Caco-2 (cell line): ENCODE results near the gene PPM1B. TPM values are rescaled to one million over a fixed set of nuclear protein-coding genes. Genes with fewer than 3 reads are reported as not detected.

Source experiments
- BruUV-seq: library from RNA; stranded (reverse); fragments of 400-500 nt; replicated peaks from 2 replicates; lab custom pipeline; 2021; lab: Mats Ljungman, UMichigan
- CTCF ChIA-PET: fragments of 300-600 bp; sonication (Branson Sonifier 250); formaldehyde crosslinking; loops from one replicate; lab custom pipeline; 2022; ENCODE audit warnings: antibody characterized with exemption; lab: Charles Lee
- POLR2A ChIA-PET: fragments of 300-600 bp; sonication (Branson Sonifier 250); formaldehyde crosslinking; loops from one replicate; lab custom pipeline; 2022; ENCODE audit warnings: antibody characterized with exemption; lab: Charles Lee
- DNase-seq, 2 experiments: peaks; one replicate each; pipeline versions ENCODE4 v3.0.0 to v3.0.0-alpha.2; 2020 to 2022
- H3K27me3 ChIP-seq: replicated peaks from 2 replicates; pipeline ENCODE4 v1.6.0; 2011; ENCODE audit warnings: low read length; ENCODE audit not compliant: control insufficient read depth, insufficient read depth
- H3K36me3 ChIP-seq: 2 replicates; pipeline ENCODE4 v1.5.1; 2011; ENCODE audit warnings: low read length; ENCODE audit not compliant: control insufficient read depth, insufficient read depth
- H3K4me1 ChIP-seq: fragments of 250-450 bp; sonication (Bioruptor Pico); 2 replicates; pipeline ENCODE4 v1.5.1; 2020; ENCODE audit warnings: mild to moderate bottlenecking
- H3K4me3 ChIP-seq: 2 replicates; pipeline ENCODE4 v1.5.1; 2011; ENCODE audit warnings: low read depth, mild to moderate bottlenecking, control low read depth, low read length
- H3K9me3 ChIP-seq: fragments of 250-450 bp; sonication (Bioruptor Pico); 2 replicates; pipeline ENCODE4 v1.5.1; 2020; ENCODE audit warnings: mild to moderate bottlenecking, moderate library complexity
- H3K27ac Mint-ChIP-seq: one replicate; pipeline ENCODE4 v1.8.0; 2022; ENCODE audit warnings: mixed read lengths; ENCODE audit not compliant: unreplicated experiment
- H3K27me3 Mint-ChIP-seq: one replicate; pipeline ENCODE4 v1.8.0; 2022; ENCODE audit warnings: mixed read lengths; ENCODE audit not compliant: insufficient read depth, unreplicated experiment
- H3K36me3 Mint-ChIP-seq: one replicate; pipeline ENCODE4 v1.8.0; 2022; ENCODE audit warnings: mild to moderate bottlenecking, mixed read lengths; ENCODE audit not compliant: insufficient read depth, unreplicated experiment
- H3K4me1 Mint-ChIP-seq: one replicate; pipeline ENCODE4 v1.8.0; 2022; ENCODE audit warnings: low read depth, mixed read lengths; ENCODE audit not compliant: unreplicated experiment
- H3K4me3 Mint-ChIP-seq: one replicate; pipeline ENCODE4 v1.8.0; 2022; ENCODE audit warnings: mild to moderate bottlenecking, moderate library complexity, mixed read lengths; ENCODE audit not compliant: unreplicated experiment
- H3K9me3 Mint-ChIP-seq: one replicate; pipeline ENCODE4 v1.8.0; 2022; ENCODE audit warnings: mixed read lengths; ENCODE audit not compliant: unreplicated experiment
- intact Hi-C: fragments of 100-400 bp; cut with micrococcal nuclease; formaldehyde crosslinking; loops from one replicate; pipeline ENCODE4 v1.10.0; 2022; ENCODE audit not compliant: unreplicated experiment
- total RNA-seq: library from RNA; stranded (reverse); gene quantifications from 2 replicates; pipeline ENCODE4 v1.2.3, GENCODE V29; 2022
- TF ChIP-seq, protein P1 (sequence below), 2 experiments: fragments of 200-600 bp in 1 of 2; IDR thresholded peaks; 1 replicate in 1 of 2; 2 replicates in 1 of 2; pipeline versions ENCODE4 v1.5.1 to v1.8.0; 2011 to 2022; ENCODE audit warnings: antibody characterized with exemption in 1 of 2, control low read depth in 1 of 2, inconsistent platforms in 1 of 2, low read depth in 1 of 2, low read length in 1 of 2, mild to moderate bottlenecking in 1 of 2, moderate library complexity in 1 of 2; ENCODE audit not compliant: insufficient read depth in 1 of 2, severe bottlenecking in 1 of 2, unreplicated experiment in 1 of 2

Gene PPM1B
- total RNA-seq, 1 experiment from 2014 or later: 82.9 TPM

DNA sequence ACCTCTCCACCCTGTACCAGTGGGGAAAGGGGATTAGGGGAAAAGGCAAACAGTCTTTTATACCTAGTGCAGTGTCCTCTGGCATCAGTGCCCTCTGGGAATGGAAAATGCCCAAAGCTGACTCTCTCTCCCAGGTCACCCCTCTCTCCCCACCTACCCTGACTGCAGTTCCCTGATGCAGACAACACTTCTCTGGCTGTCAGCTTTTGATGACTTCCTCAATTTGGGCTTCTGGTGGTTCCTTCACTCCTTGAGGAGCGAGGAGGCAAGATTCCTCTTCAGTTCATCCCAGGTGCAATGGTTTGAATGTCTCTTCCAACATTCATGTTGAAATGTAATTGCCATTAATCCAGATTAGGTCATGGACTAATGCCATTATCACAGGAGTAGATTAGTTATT, 19.7 kb upstream of the PPM1B start:
- Mint-ChIP-seq H3K36me3 (no peaks in the 10 kb centered on the region), H3K4me1 (no peaks in the 10 kb centered on the region), H3K4me3 (no peak overlapping the region), H3K9me3 (no peaks in the 10 kb centered on the region), H3K27me3 (no peaks in the 10 kb centered on the region), H3K27ac (no peak overlapping the region)
- no peaks in the 10 kb centered on the region; the same call in 1 of the 2 replicates for H3K4me1 ChIP-seq
- intact Hi-C loops: no loop called here
- H3K27me3 ChIP-seq: no peaks in the 10 kb centered on the region
- 0 out of 2 replicates have a peak, but pooled peaks cover 4% of the 10 kb centered on the region for H3K9me3 ChIP-seq
- no peak overlapping the region for H3K4me3 ChIP-seq
- H3K36me3 ChIP-seq: no peaks in the 10 kb centered on the region
- DNase-seq: no peak
- TF ChIP-seq, protein P1, sequence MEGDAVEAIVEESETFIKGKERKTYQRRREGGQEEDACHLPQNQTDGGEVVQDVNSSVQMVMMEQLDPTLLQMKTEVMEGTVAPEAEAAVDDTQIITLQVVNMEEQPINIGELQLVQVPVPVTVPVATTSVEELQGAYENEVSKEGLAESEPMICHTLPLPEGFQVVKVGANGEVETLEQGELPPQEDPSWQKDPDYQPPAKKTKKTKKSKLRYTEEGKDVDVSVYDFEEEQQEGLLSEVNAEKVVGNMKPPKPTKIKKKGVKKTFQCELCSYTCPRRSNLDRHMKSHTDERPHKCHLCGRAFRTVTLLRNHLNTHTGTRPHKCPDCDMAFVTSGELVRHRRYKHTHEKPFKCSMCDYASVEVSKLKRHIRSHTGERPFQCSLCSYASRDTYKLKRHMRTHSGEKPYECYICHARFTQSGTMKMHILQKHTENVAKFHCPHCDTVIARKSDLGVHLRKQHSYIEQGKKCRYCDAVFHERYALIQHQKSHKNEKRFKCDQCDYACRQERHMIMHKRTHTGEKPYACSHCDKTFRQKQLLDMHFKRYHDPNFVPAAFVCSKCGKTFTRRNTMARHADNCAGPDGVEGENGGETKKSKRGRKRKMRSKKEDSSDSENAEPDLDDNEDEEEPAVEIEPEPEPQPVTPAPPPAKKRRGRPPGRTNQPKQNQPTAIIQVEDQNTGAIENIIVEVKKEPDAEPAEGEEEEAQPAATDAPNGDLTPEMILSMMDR (IDR thresholded peaks at IDR 0.05; ENCODE audit: insufficient read depth in 1 of 2, low read depth in 1 of 2, low read length in 1 of 2, severe bottlenecking in 1 of 2, unreplicated experiment in 1 of 2): no peak
- ChIA-PET POLR2A (no interaction called here), CTCF (no interaction called here)
- no TSS peak for BruUV-seq

- Mint-ChIP-seq H3K27ac (no peak overlapping the region), H3K27me3 (no peaks in the 10 kb centered on the region), H3K9me3 (no peaks in the 10 kb centered on the region), H3K4me3 (no peak overlapping the region), H3K36me3 (no peaks in the 10 kb centered on the region), H3K4me1 (no peaks in the 10 kb centered on the region)
- ChIA-PET CTCF (no interaction called here), POLR2A (no interaction called here)
- Histone ChIP-seq H3K36me3 (no peaks in the 10 kb centered on the region), H3K27me3 (no peaks in the 10 kb centered on the region), H3K9me3 (0 out of 2 replicates have a peak, but pooled peaks cover 1% of the 10 kb centered on the region), H3K4me3 (no peak overlapping the region), H3K4me1 (no peaks in the 10 kb centered on the region)
- no TSS peak for BruUV-seq
- intact Hi-C loops: no loop called here
- TF ChIP-seq, protein P1 (IDR thresholded peaks at IDR 0.05; ENCODE audit: insufficient read depth in 1 of 2, low read depth in 1 of 2, low read length in 1 of 2, severe bottlenecking in 1 of 2, unreplicated experiment in 1 of 2): no peak
- DNase-seq: no peak
Measured at GRCh38 chr2:44150473-44150872, 18.2 kb upstream of the PPM1B start.

GRCh38 chr2:44152865-44153669, 15.6 kb upstream of the PPM1B start:
- H3K4me1 ChIP-seq: no peaks in the 10 kb centered on the region
- H3K27me3 ChIP-seq: no peaks in the 10 kb centered on the region
- no peaks in the 10 kb centered on the region for H3K27me3 Mint-ChIP-seq
- H3K4me1 Mint-ChIP-seq: no peaks in the 10 kb centered on the region
- POLR2A ChIA-PET: no interaction called here
- H3K4me3 ChIP-seq: no peak overlapping the region
- CTCF ChIA-PET: no interaction called here
- no peak overlapping the region for H3K27ac Mint-ChIP-seq
- TF ChIP-seq, protein P1 (IDR thresholded peaks at IDR 0.05; ENCODE audit: insufficient read depth in 1 of 2, low read depth in 1 of 2, low read length in 1 of 2, severe bottlenecking in 1 of 2, unreplicated experiment in 1 of 2): no peak
- no peaks in the 10 kb centered on the region for H3K9me3 Mint-ChIP-seq
- H3K4me3 Mint-ChIP-seq: no peak overlapping the region
- intact Hi-C loops: no loop called here
- H3K9me3 ChIP-seq: no peaks in the 10 kb centered on the region
- no peak for DNase-seq
- H3K36me3 Mint-ChIP-seq: no peaks in the 10 kb centered on the region
- no TSS peak for BruUV-seq
- no peaks in the 10 kb centered on the region for H3K36me3 ChIP-seq
